Measurements from ENCODE around the gene PLIN4.

GRCh38 chr19:4511300-4512054, 6.8 kb downstream of the PLIN4 start:
- TF ChIP-seq MEF2A (IDR thresholded peaks at IDR 0.05; ENCODE audit: insufficient read depth, low read depth, low read length) (no peak), CTCF (IDR thresholded peaks at IDR 0.05 in 2 of 3, conservative IDR thresholded peaks at IDR 0.05 in 1 of 3; ENCODE audit: control insufficient read depth in 2 of 3, extremely low read depth in 1 of 3, insufficient read depth in 1 of 3, low read depth in 3 of 3, low read length in 3 of 3) (no peak), JUND (IDR thresholded peaks at IDR 0.05; ENCODE audit: low read depth, low read length) (no peak), SP1 (IDR thresholded peaks at IDR 0.05; ENCODE audit: low read depth, low read length) (no peak), CEBPB (IDR thresholded peaks at IDR 0.05; ENCODE audit: borderline replicate concordance in 1 of 2, low read depth in 2 of 2, low read length in 2 of 2) (no peak), IKZF1 (conservative IDR thresholded peaks at IDR 0.05) (no peak)
